Trophoblast cell (in vitro differentiated cells and primary cell): ENCODE results near the gene MELTF.

Experiments
- DNase-seq, 2 donors: peaks; one replicate each; pipeline ENCODE4 v3.0.0-alpha.2; 2016
- H2AFZ ChIP-seq: 2 replicates; pipeline ENCODE4 v1.6.1; 2013; ENCODE audit warnings: low read length, moderate library complexity, mild to moderate bottlenecking; ENCODE audit not compliant: insufficient read depth, poor library complexity
- H2AK5ac ChIP-seq: 2 replicates; pipeline ENCODE4 v1.6.1; 2013; ENCODE audit warnings: mild to moderate bottlenecking, low read length
- H2BK120ac ChIP-seq: 2 replicates; pipeline ENCODE4 v1.6.1; 2013; ENCODE audit warnings: low read length, mild to moderate bottlenecking, moderate library complexity; ENCODE audit not compliant: insufficient read depth, poor library complexity
- H2BK12ac ChIP-seq: 2 replicates; pipeline ENCODE4 v1.6.1; 2013; ENCODE audit warnings: mild to moderate bottlenecking, low read length, moderate library complexity
- H2BK5ac ChIP-seq: 2 replicates; pipeline ENCODE4 v1.6.1; 2013; ENCODE audit warnings: low read length, low read depth, moderate library complexity, mild to moderate bottlenecking; ENCODE audit not compliant: poor library complexity
- H3K14ac ChIP-seq: 2 replicates; pipeline ENCODE4 v1.6.1; 2013; ENCODE audit warnings: mild to moderate bottlenecking, low read length
- H3K18ac ChIP-seq: 2 replicates; pipeline ENCODE4 v1.6.1; 2013; ENCODE audit warnings: mild to moderate bottlenecking, low read length
- H3K23ac ChIP-seq: 2 replicates; pipeline ENCODE4 v1.6.1; 2013; ENCODE audit warnings: low read length
- H3K27ac ChIP-seq: 2 replicates; pipeline ENCODE4 v1.5.1; 2013; ENCODE audit warnings: low read depth, mild to moderate bottlenecking, inconsistent platforms, low read length, moderate library complexity
- H3K27me3 ChIP-seq: 2 replicates; pipeline ENCODE4 v1.6.1; 2013; ENCODE audit warnings: inconsistent platforms, mild to moderate bottlenecking, low read length, moderate library complexity; ENCODE audit not compliant: insufficient read depth
- H3K36me3 ChIP-seq, 2 experiments: 1 replicate in 1 of 2; 2 replicates in 1 of 2; pipeline ENCODE4 v1.6.1; 2013; ENCODE audit warnings: low read length in 2 of 2, mild to moderate bottlenecking in 2 of 2, moderate library complexity in 1 of 2; ENCODE audit not compliant: insufficient read depth in 2 of 2, control insufficient read depth in 1 of 2
- H3K4ac ChIP-seq: 2 replicates; pipeline ENCODE4 v1.6.1; 2013; ENCODE audit warnings: low read depth, mild to moderate bottlenecking, low read length, moderate library complexity
- H3K4me1 ChIP-seq, 2 experiments: 1 replicate in 1 of 2; 2 replicates in 1 of 2; pipeline ENCODE4 v1.6.1; 2013; ENCODE audit warnings: low read length in 2 of 2, mild to moderate bottlenecking in 2 of 2, moderate library complexity in 1 of 2; ENCODE audit not compliant: insufficient read depth in 2 of 2, control insufficient read depth in 1 of 2
- H3K4me2 ChIP-seq: 2 replicates; pipeline ENCODE4 v1.6.1; 2013; ENCODE audit warnings: inconsistent platforms, mild to moderate bottlenecking, low read length, moderate library complexity
- H3K4me3 ChIP-seq: 2 replicates; pipeline ENCODE4 v1.5.1; 2013; ENCODE audit warnings: mild to moderate bottlenecking, low read depth, low read length, inconsistent platforms
- H3K79me1 ChIP-seq: one replicate; pipeline ENCODE4 v1.6.1; 2013; ENCODE audit warnings: low read length
- H3K79me2 ChIP-seq: 2 replicates; pipeline ENCODE4 v1.6.1; 2013; ENCODE audit warnings: low read length, mild to moderate bottlenecking; ENCODE audit not compliant: control insufficient read depth, insufficient read depth, poor library complexity
- H3K9ac ChIP-seq: 2 replicates; pipeline ENCODE4 v1.6.1; 2013; ENCODE audit warnings: mild to moderate bottlenecking, low read length
- H3K9me3 ChIP-seq: 2 replicates; pipeline ENCODE4 v1.6.1; 2013; ENCODE audit warnings: low read depth, mild to moderate bottlenecking, control low read depth, inconsistent platforms, low read length; ENCODE audit not compliant: insufficient read depth
- H4K12ac ChIP-seq: 2 replicates; pipeline ENCODE4 v1.6.1; 2013; ENCODE audit warnings: low read depth, mild to moderate bottlenecking, low read length, moderate library complexity
- H4K8ac ChIP-seq: 2 replicates; pipeline ENCODE4 v1.6.1; 2013; ENCODE audit warnings: low read depth, mild to moderate bottlenecking, low read length, moderate library complexity
- H4K91ac ChIP-seq: one replicate; pipeline ENCODE4 v1.6.1; 2013; ENCODE audit warnings: low read depth, mild to moderate bottlenecking, low read length, moderate library complexity
- WGBS: extraction: QIAGEN DNeasy Blood & Tissue Kit; methylation state at CpG from one replicate; pipeline ENCODE4 v1.1.7; 2013; ENCODE audit warnings: missing lambda C conversion rate; ENCODE audit not compliant: insufficient read length, insufficient coverage; ENCODE audit errors: extremely low coverage; 5-methylcytosine and 5-hydroxymethylcytosine counted together

MELTF gene

DNA sequence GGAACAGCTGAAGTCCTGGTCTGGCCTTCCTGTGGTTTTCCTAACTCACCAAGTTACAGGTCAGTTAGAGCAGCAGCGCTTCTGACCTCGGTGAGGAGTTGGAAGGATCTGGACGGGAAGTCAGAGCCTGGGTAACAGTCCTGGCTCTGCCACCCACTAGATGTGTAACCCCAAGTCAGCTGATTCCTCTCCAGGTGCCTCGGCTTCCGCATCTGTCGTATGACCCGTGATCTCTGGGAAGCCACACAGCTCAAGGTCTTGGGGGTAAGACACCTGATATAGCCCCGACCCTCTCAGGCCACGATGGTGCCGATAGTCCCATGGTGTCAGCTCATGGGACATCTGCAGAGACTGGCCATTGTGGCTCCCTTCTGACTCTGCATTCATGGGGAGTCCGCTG, 52.7 kb downstream of the MELTF start:
- Histone ChIP-seq H2AK5ac (no peak overlapping the region), H3K23ac (no peak overlapping the region), H3K4me2 (no peak overlapping the region), H2AFZ (no peak overlapping the region), H2BK5ac (no peak overlapping the region), H3K36me3 (no peaks in the 10 kb centered on the region), H3K79me2 (no peaks in the 10 kb centered on the region), H3K4me3 (no peak overlapping the region), H2BK120ac (no peak overlapping the region), H3K4ac (no peak overlapping the region), H3K27ac (no peak overlapping the region), H3K9ac (no peak overlapping the region), H3K18ac (no peak overlapping the region), H2BK12ac (no peak overlapping the region), H4K8ac (no peak overlapping the region), H3K79me1 (no peaks in the 10 kb centered on the region), H4K12ac (no peak overlapping the region), H3K4me1 (no peaks in the 10 kb centered on the region), H4K91ac (no peak overlapping the region), H3K27me3 (no peaks in the 10 kb centered on the region), H3K9me3 (no peaks in the 10 kb centered on the region), H3K14ac (no peak overlapping the region)
- WGBS, result no CpG with 5 or more reads among the region's 11 CpGs
- DNase-seq, result no peak

DNA sequence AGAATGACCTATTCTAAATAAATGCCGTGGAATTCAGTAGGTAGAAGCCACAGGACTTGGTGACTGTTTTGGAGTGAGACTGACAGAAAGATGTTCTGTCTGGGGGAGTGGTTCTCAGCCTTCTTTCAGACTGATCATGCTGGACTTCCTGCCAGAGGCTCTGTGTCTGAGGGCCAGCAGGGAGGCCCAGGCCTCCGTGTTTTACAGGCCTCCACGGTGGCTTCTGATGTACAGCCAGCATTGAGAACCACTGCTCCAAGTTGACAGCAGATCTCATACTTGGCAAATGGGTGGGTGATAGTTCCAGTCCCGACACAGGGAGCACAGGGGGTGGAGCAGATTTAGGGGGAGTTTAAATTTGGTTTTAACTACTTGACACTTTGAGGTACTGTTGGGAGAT, 54.3 kb downstream of the MELTF start:
- Histone ChIP-seq H4K91ac (no peak overlapping the region), H3K18ac (no peak overlapping the region), H2AFZ (no peak overlapping the region), H2BK12ac (no peak overlapping the region), H2BK5ac (no peak overlapping the region), H3K14ac (no peak overlapping the region), H3K27ac (no peak overlapping the region), H3K36me3 (no peaks in the 10 kb centered on the region), H3K4ac (no peak overlapping the region), H4K8ac (no peak overlapping the region), H3K4me1 (no peaks in the 10 kb centered on the region), H3K23ac (no peak overlapping the region), H3K9ac (no peak overlapping the region), H4K12ac (no peak overlapping the region), H3K79me1 (no peaks in the 10 kb centered on the region), H3K79me2 (no peaks in the 10 kb centered on the region), H3K27me3 (peaks cover 10% of the 10 kb centered on the region), H3K4me2 (no peak overlapping the region), H3K4me3 (no peak overlapping the region), H3K9me3 (peaks cover 5% of the 10 kb centered on the region), H2AK5ac (no peak overlapping the region), H2BK120ac (no peak overlapping the region)
- no peak for DNase-seq
- WGBS, result no CpG with 5 or more reads among the region's 4 CpGs

DNA sequence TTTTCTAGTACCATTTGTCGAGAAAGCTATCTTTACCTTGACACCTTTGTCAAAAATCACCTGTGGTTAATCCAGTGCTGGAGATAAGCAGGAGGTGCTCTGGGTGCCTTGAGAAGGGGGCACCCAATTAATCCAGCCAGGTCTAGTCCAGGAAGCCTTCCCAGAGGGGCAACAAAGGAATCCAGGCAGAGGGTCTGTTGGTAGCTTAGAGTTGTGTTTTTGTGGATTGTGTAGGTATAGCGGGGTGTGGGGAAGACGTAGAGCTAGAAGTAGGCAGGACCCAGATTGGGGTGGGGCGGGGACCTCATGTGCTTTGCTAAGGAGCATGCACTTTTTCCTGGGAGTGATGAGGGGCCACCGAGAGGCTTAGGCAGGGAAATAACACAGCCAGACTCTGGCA, 55.0 kb downstream of the MELTF start:
- no peak overlapping the region for H2BK5ac ChIP-seq
- H3K36me3 ChIP-seq, result no peaks in the 10 kb centered on the region
- no peaks in the 10 kb centered on the region for H3K4me1 ChIP-seq
- H2BK120ac ChIP-seq, result no peak overlapping the region
- no peak overlapping the region for H4K91ac ChIP-seq
- no CpG with 5 or more reads among the region's 5 CpGs for WGBS
- no peak overlapping the region for H3K4me2 ChIP-seq
- H2AK5ac ChIP-seq, result no peak overlapping the region
- no peak overlapping the region for H4K12ac ChIP-seq
- H3K27me3 ChIP-seq, result peaks cover 12% of the 10 kb centered on the region
- H3K79me2 ChIP-seq, result no peaks in the 10 kb centered on the region
- H2AFZ ChIP-seq, result no peak overlapping the region
- H3K9ac ChIP-seq, result no peak overlapping the region
- no peak overlapping the region for H3K14ac ChIP-seq
- H3K9me3 ChIP-seq, result peaks cover 5% of the 10 kb centered on the region
- H3K4me3 ChIP-seq, result no peak overlapping the region
- no peak overlapping the region for H4K8ac ChIP-seq
- H3K79me1 ChIP-seq, result no peaks in the 10 kb centered on the region
- no peak for DNase-seq
- H3K18ac ChIP-seq, result no peak overlapping the region
- H3K23ac ChIP-seq, result no peak overlapping the region
- H3K4ac ChIP-seq, result no peak overlapping the region
- H3K27ac ChIP-seq, result no peak overlapping the region
- H2BK12ac ChIP-seq, result no peak overlapping the region

DNA sequence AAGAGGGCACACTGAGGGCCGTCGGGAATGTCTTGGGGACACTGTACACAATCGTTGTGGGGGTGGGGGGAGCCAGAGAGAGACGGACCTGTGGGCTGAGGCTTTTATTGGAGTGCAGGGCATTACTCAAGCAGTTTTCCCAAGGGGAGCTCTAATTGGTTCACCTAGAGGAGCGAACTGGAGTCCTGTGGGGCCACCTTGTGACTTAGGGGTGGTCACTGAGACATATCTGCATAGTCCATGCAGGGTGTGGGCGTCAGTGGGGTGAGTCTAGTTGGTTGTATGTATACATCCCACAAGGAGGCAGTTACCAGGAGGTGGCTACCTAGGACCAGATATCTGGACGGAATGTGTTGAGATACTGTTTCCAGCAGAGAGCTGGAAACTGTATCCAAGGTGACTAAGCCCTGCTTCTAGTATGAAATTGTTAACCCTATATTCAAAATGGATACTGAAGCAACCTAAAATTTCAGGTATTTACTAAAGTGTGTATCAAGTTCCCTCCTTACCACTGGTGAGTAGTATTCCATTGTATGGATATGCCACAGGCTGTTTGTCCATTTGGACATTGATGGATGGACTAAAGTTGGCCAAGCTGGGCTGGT, 58.4 kb downstream of the MELTF start:
- H3K27me3 ChIP-seq, result peaks cover 47% of the 10 kb centered on the region
- H3K4me3 ChIP-seq, result no peak overlapping the region
- H3K14ac ChIP-seq, result no peak overlapping the region
- no peak overlapping the region for H3K27ac ChIP-seq
- H2BK5ac ChIP-seq, result no peak overlapping the region
- WGBS, result no CpG with 5 or more reads among the region's 7 CpGs
- no peak overlapping the region for H4K91ac ChIP-seq
- H3K36me3 ChIP-seq, result no peaks in the 10 kb centered on the region
- peaks cover 3 to 8% of the 10 kb centered on the region in 2 experiments for H3K4me1 ChIP-seq
- H2AFZ ChIP-seq, result no peak overlapping the region
- no peak overlapping the region for H3K4me2 ChIP-seq
- H3K9me3 ChIP-seq, result peaks cover 13% of the 10 kb centered on the region
- H4K8ac ChIP-seq, result no peak overlapping the region
- no peak for DNase-seq
- no peak overlapping the region for H2BK120ac ChIP-seq
- H2AK5ac ChIP-seq, result no peak overlapping the region
- H2BK12ac ChIP-seq, result no peak overlapping the region
- no peak overlapping the region for H4K12ac ChIP-seq
- no peak overlapping the region for H3K18ac ChIP-seq
- H3K79me2 ChIP-seq, result no peaks in the 10 kb centered on the region
- no peak overlapping the region for H3K9ac ChIP-seq
- H3K4ac ChIP-seq, result no peak overlapping the region
- no peaks in the 10 kb centered on the region for H3K79me1 ChIP-seq
- H3K23ac ChIP-seq, result no peak overlapping the region
